GM23248 (cell line): ENCODE measurements around the gene CREB5. TPM values are rescaled to one million over a fixed set of nuclear protein-coding genes. Genes with fewer than 3 reads are reported as not detected.

Source experiments
- DNase-seq: peaks from one replicate; pipeline ENCODE4 v3.0.0-alpha.2; 2015
- H2AFZ ChIP-seq: fragments of 200-600 bp; sonication (generic); 2 replicates; pipeline ENCODE4 v1.6.1; 2016; ENCODE audit warnings: antibody characterized with exemption
- H3F3A ChIP-seq: fragments of 200-600 bp; sonication (generic); 2 replicates; pipeline ENCODE4 v1.6.1; 2016; ENCODE audit warnings: mild to moderate bottlenecking, antibody characterized with exemption, mixed run types; ENCODE audit not compliant: insufficient read depth
- H3K27ac ChIP-seq: fragments of 200-600 bp; sonication (generic); 2 replicates; pipeline ENCODE4 v1.5.1; 2016; ENCODE audit warnings: mild to moderate bottlenecking
- H3K27me3 ChIP-seq: fragments of 200-600 bp; sonication (generic); replicated peaks from 2 replicates; pipeline ENCODE4 v1.6.1; 2016; ENCODE audit warnings: mild to moderate bottlenecking; ENCODE audit not compliant: insufficient read depth
- H3K36me3 ChIP-seq: fragments of 200-600 bp; sonication (generic); 2 replicates; pipeline ENCODE4 v1.6.1; 2016; ENCODE audit warnings: low read depth, mild to moderate bottlenecking
- H3K4me1 ChIP-seq: fragments of 200-600 bp; sonication (generic); 2 replicates; pipeline ENCODE4 v1.6.1; 2016; ENCODE audit warnings: mild to moderate bottlenecking; ENCODE audit not compliant: insufficient read depth
- H3K4me2 ChIP-seq: fragments of 200-600 bp; sonication (generic); one replicate; pipeline ENCODE4 v1.6.1; 2016; ENCODE audit warnings: mild to moderate bottlenecking; ENCODE audit not compliant: unreplicated experiment
- H3K4me3 ChIP-seq: fragments of 200-600 bp; sonication (generic); 2 replicates; pipeline ENCODE4 v1.5.1; 2016; ENCODE audit warnings: mild to moderate bottlenecking
- H3K79me2 ChIP-seq: fragments of 200-600 bp; sonication (generic); 2 replicates; pipeline ENCODE4 v1.6.1; 2016; ENCODE audit warnings: mild to moderate bottlenecking; ENCODE audit not compliant: insufficient read depth
- H3K9ac ChIP-seq: fragments of 200-600 bp; sonication (generic); 2 replicates; pipeline ENCODE4 v1.6.1; 2016; ENCODE audit warnings: mild to moderate bottlenecking
- H3K9me2 ChIP-seq: fragments of 200-600 bp; sonication (generic); 2 replicates; pipeline ENCODE4 v1.6.1; 2016; ENCODE audit warnings: mixed run types, mild to moderate bottlenecking, moderate library complexity; ENCODE audit not compliant: insufficient read depth
- H3K9me3 ChIP-seq: fragments of 200-600 bp; sonication (generic); one replicate; pipeline ENCODE4 v1.6.1; 2017; ENCODE audit warnings: low read depth
- H4K20me1 ChIP-seq: fragments of 200-600 bp; sonication (generic); 2 replicates; pipeline ENCODE4 v1.6.0; 2016; ENCODE audit not compliant: insufficient read depth
- EZH2 ChIP-seq: fragments of 200-600 bp; sonication (generic); IDR thresholded peaks from 2 replicates; pipeline ENCODE4 v1.6.1; 2018; ENCODE audit warnings: antibody characterized with exemption, mild to moderate bottlenecking; ENCODE audit not compliant: insufficient read depth, poor library complexity, severe bottlenecking
- EZH2phosphoT487 ChIP-seq: fragments of 200-600 bp; sonication (generic); IDR thresholded peaks from 2 replicates; pipeline ENCODE4 v1.6.1; 2018; ENCODE audit warnings: antibody characterized with exemption, moderate library complexity, mild to moderate bottlenecking, low read depth; ENCODE audit not compliant: insufficient read depth
- whole genome bisulfite sequencing, 2 experiments: methylation state at CpG; one replicate each; pipeline ENCODE4 v1.1.6; 2015 to 2017; ENCODE audit warnings: low lambda C conversion rate in 2 of 2, low coverage in 1 of 2; ENCODE audit errors: missing lambda C conversion rate in 2 of 2; 5-methylcytosine and 5-hydroxymethylcytosine counted together
- in situ Hi-C: fragments of 300-500 bp; cut with MboI; formaldehyde crosslinking; loops from 2 replicates; pipeline ENCODE4 v1.15.0; 2020
- polyA plus RNA-seq: library from polyadenylated mRNA; unstranded; fragments of >200 nt; fragmentation: Nextera tagmentation; extraction: Ambion mirVana; gene quantifications from 2 replicates; pipeline ENCODE4 v1.2.1, GENCODE V29; 2016
- total RNA-seq: library from RNA; depleted of rRNA; stranded (reverse); fragments of >200 nt; shearing (Covaris generic); gene quantifications from 2 replicates; pipeline ENCODE4 v1.2.3, GENCODE V29; 2014

The CREB5 gene
- total and polyA plus RNA-seq, 2 experiments from 2014 or later, result 13.6 to 19.2 TPM

DNA sequence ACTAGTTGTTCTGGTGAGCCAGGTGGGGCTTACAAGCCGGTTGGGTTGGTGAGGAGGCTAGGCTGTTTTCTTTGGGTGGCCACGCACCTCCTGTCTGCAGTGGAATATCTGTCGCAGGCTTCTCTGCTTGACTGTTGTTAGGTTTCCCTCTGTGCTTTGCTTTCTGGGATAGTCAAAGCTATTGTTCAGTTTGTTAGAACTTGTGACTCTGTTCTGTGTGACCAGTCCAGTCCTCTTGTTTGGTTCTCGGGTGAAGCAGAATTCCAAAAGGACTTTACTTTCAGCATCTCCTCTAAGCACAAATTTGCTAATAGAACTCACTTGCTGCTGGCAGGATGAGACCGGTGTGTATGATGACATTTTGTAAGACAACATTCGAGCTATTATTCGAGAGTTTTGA, 105.3 kb downstream of the CREB5 start:
- H3K9me2 ChIP-seq, result no peaks in the 10 kb centered on the region
- no peak overlapping the region for H3K27ac ChIP-seq
- 89 to 90% methylated on average over 7 of the region's 7 CpGs for WGBS, 2 experiments
- H3K79me2 ChIP-seq, result no peaks in the 10 kb centered on the region
- H2AFZ ChIP-seq, result no peak overlapping the region
- TF ChIP-seq EZH2phosphoT487 (no peak), EZH2 (no peak)
- H3K9ac ChIP-seq, result no peak overlapping the region
- no peak overlapping the region for H3K4me3 ChIP-seq
- no peaks in the 10 kb centered on the region for H3K36me3 ChIP-seq
- H3K9me3 ChIP-seq, result no peaks in the 10 kb centered on the region
- H4K20me1 ChIP-seq, result no peaks in the 10 kb centered on the region
- H3K27me3 ChIP-seq, result no peaks in the 10 kb centered on the region
- no peak overlapping the region for H3K4me2 ChIP-seq
- no peaks in the 10 kb centered on the region for H3F3A ChIP-seq
- no peak for DNase-seq
- in situ Hi-C loops, result no loop called here
- H3K4me1 ChIP-seq, result no peaks in the 10 kb centered on the region

DNA sequence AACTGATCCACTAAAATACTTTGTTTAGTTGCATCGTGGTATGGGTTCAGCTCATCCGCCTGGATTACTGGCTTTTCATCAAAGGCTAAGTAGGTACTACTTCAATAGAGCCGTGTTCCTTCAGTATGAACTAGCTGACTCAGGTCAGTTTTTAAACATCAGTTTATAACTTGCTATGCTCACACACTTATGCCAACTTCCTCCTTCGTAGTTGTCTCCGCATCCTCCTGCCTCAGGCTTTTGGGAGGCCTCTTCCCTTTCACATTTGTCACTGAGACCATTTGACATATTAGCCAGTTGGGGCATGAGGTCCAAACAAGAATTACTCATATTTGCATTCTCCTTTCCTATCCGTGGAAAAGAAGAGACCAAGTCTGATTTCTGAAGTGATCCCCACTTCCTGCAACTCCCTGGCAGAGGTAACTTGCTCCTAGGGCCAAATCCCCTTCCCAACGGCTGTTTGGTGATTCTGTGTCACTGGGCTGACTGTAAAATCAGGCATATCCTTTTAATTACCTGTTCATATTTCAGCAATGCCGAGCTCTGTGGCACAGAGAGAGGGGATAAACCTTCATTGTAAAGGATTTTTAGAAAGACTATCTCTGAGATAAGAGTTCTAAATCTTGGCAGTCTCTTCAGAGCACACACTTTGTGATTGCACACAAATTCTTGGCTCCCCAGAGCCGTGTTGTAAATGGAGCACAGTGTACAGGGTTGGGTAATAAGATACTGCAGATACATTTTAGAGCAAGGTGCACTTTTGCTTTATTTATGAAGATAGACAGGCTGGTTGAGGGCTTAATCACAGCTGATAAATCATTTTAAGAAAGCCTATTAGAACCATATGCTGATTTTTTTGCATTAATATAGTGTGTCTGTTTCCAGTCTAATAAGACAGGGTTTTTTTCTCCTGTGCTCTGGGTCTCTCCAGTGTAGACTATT, 108.0 kb downstream of the CREB5 start:
- no peaks in the 10 kb centered on the region for H3K27me3 ChIP-seq
- H3K27ac ChIP-seq, result no peak overlapping the region
- H3K4me2 ChIP-seq, result no peak overlapping the region
- no peaks in the 10 kb centered on the region for H3K9me2 ChIP-seq
- H3F3A ChIP-seq, result no peaks in the 10 kb centered on the region
- no peaks in the 10 kb centered on the region for H3K9me3 ChIP-seq
- no peak for TF ChIP-seq EZH2
- no peak for TF ChIP-seq EZH2phosphoT487
- H3K36me3 ChIP-seq, result no peaks in the 10 kb centered on the region
- H3K9ac ChIP-seq, result no peak overlapping the region
- 66 to 70% methylated on average over 9 of the region's 9 CpGs for WGBS, 2 experiments
- in situ Hi-C loops, result no loop called here
- H4K20me1 ChIP-seq, result no peaks in the 10 kb centered on the region
- H2AFZ ChIP-seq, result no peak overlapping the region
- no peaks in the 10 kb centered on the region for H3K4me1 ChIP-seq
- no peaks in the 10 kb centered on the region for H3K79me2 ChIP-seq
- no peak overlapping the region for H3K4me3 ChIP-seq
- no peak for DNase-seq

DNA sequence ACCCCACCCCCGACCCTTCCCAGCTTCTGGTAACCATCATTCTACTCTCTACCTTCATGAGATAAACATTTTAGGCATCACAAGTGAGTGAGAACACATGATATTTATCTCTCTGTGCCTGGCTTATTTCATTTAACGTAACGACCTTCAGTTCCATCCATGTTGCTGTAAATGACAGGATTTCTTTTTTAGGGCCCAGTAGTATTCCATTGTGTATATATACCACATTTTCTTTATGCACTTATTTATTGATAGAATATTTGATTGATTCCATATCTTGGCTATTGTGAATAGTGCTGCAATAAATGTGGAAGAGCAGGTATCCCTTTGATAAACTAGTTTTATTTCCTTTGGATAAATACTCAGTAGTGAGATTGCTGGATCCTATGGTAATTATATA, 112.7 kb downstream of the CREB5 start:
- 69 to 81% methylated on average over 3 of the region's 3 CpGs for WGBS, 2 experiments
- no peak overlapping the region for H3K4me3 ChIP-seq
- H3K9ac ChIP-seq, result no peak overlapping the region
- H3K9me2 ChIP-seq, result no peaks in the 10 kb centered on the region
- H3K27me3 ChIP-seq, result no peaks in the 10 kb centered on the region
- in situ Hi-C loops, result no loop called here
- H3K4me2 ChIP-seq, result no peak overlapping the region
- DNase-seq, result no peak
- H3K9me3 ChIP-seq, result no peaks in the 10 kb centered on the region
- no peak overlapping the region for H3K27ac ChIP-seq
- no peaks in the 10 kb centered on the region for H4K20me1 ChIP-seq
- H3K4me1 ChIP-seq, result peaks cover 12% of the 10 kb centered on the region
- no peaks in the 10 kb centered on the region for H3K79me2 ChIP-seq
- H2AFZ ChIP-seq, result no peak overlapping the region
- H3K36me3 ChIP-seq, result no peaks in the 10 kb centered on the region
- TF ChIP-seq EZH2, result no peak
- TF ChIP-seq EZH2phosphoT487, result no peak
- no peaks in the 10 kb centered on the region for H3F3A ChIP-seq

DNA sequence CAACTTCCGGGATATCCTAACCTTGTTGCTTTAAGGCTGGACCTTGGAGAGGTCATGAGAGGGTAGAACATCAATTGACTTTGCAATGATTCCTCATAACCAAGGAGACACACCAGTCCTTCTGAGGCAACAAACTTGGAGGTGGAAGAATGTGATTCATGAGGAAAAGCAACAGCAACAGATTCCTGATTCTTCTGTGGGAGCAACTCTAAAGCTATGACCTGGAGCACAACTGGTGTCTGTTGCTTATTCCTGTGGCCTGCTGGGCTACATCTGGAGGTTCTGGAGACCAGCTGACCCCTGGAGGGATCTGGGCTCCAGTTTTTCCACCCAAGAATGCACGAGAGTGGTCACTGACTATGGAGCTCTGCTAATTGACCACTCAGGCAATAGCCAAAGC, 116.6 kb downstream of the CREB5 start:
- H3K4me3 ChIP-seq, result no peak overlapping the region
- peaks cover 8% of the 10 kb centered on the region; the same call in 1 of the 2 replicates for H3F3A ChIP-seq
- peak overlapping the region; percentile 68 for H3K27ac ChIP-seq
- no peaks in the 10 kb centered on the region for H3K27me3 ChIP-seq
- H2AFZ ChIP-seq, result no peak overlapping the region
- no peaks in the 10 kb centered on the region for H4K20me1 ChIP-seq
- H3K9me2 ChIP-seq, result no peaks in the 10 kb centered on the region
- no peaks in the 10 kb centered on the region for H3K36me3 ChIP-seq
- peaks cover 17% of the 10 kb centered on the region for H3K4me1 ChIP-seq
- H3K9me3 ChIP-seq, result no peaks in the 10 kb centered on the region
- H3K9ac ChIP-seq, result no peak overlapping the region
- TF ChIP-seq EZH2phosphoT487 (no peak), EZH2 (no peak)
- WGBS, 2 experiments, result 63 to 75% methylated on average over 2 of the region's 2 CpGs
- DNase-seq, result peak; percentile 75
- peak overlapping the region; percentile 15 for H3K4me2 ChIP-seq
- in situ Hi-C loops, result no loop called here
- H3K79me2 ChIP-seq, result no peaks in the 10 kb centered on the region
